Subcutaneous abdominal adipose tissue (tissue), 5 donors: ENCODE results near the gene SLC16A10.
"Not testable (repeated sequence)": the region's sequence is repeated elsewhere in the genome, so short reads cannot be mapped to it uniquely, and the experiment has no call there.

Source experiments
- H3K27ac ChIP-seq: one replicate; pipeline ENCODE4 v1.7.0; 2013; ENCODE audit warnings: low read depth, mild to moderate bottlenecking, inconsistent platforms, low read length, moderate library complexity
- H3K27me3 ChIP-seq, 5 donors: one replicate each; pipeline ENCODE4 v1.7.0; 2013; ENCODE audit warnings: low read length in 5 of 5, inconsistent platforms in 1 of 5; ENCODE audit not compliant: control insufficient read depth in 5 of 5, insufficient read depth in 4 of 5
- H3K36me3 ChIP-seq, 5 donors: one replicate each; pipeline ENCODE4 v1.7.0; 2013; ENCODE audit warnings: low read length in 5 of 5; ENCODE audit not compliant: control insufficient read depth in 5 of 5, insufficient read depth in 5 of 5
- H3K4me1 ChIP-seq, 5 donors: one replicate each; pipeline ENCODE4 v1.7.0; 2013; ENCODE audit warnings: low read length in 5 of 5, mild to moderate bottlenecking in 3 of 5, moderate library complexity in 1 of 5; ENCODE audit not compliant: control insufficient read depth in 5 of 5, insufficient read depth in 5 of 5
- H3K4me3 ChIP-seq, 5 donors: one replicate each; pipeline ENCODE4 v1.7.0; 2013; ENCODE audit warnings: low read length in 5 of 5, low read depth in 1 of 5
- H3K9ac ChIP-seq, 5 donors: one replicate each; pipeline ENCODE4 v1.7.0; 2013; ENCODE audit warnings: low read length in 5 of 5, mild to moderate bottlenecking in 4 of 5, moderate library complexity in 3 of 5
- H3K9me3 ChIP-seq, 5 donors: one replicate each; pipeline ENCODE4 v1.7.0; 2013; ENCODE audit warnings: low read length in 5 of 5; ENCODE audit not compliant: control insufficient read depth in 5 of 5
- donor health status: healthy.
- donor health status: healthy.
- donor health status: healthy.
- donor health status: healthy.
- donor health status: healthy.

Gene SLC16A10, protein sequence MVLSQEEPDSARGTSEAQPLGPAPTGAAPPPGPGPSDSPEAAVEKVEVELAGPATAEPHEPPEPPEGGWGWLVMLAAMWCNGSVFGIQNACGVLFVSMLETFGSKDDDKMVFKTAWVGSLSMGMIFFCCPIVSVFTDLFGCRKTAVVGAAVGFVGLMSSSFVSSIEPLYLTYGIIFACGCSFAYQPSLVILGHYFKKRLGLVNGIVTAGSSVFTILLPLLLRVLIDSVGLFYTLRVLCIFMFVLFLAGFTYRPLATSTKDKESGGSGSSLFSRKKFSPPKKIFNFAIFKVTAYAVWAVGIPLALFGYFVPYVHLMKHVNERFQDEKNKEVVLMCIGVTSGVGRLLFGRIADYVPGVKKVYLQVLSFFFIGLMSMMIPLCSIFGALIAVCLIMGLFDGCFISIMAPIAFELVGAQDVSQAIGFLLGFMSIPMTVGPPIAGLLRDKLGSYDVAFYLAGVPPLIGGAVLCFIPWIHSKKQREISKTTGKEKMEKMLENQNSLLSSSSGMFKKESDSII

DNA sequence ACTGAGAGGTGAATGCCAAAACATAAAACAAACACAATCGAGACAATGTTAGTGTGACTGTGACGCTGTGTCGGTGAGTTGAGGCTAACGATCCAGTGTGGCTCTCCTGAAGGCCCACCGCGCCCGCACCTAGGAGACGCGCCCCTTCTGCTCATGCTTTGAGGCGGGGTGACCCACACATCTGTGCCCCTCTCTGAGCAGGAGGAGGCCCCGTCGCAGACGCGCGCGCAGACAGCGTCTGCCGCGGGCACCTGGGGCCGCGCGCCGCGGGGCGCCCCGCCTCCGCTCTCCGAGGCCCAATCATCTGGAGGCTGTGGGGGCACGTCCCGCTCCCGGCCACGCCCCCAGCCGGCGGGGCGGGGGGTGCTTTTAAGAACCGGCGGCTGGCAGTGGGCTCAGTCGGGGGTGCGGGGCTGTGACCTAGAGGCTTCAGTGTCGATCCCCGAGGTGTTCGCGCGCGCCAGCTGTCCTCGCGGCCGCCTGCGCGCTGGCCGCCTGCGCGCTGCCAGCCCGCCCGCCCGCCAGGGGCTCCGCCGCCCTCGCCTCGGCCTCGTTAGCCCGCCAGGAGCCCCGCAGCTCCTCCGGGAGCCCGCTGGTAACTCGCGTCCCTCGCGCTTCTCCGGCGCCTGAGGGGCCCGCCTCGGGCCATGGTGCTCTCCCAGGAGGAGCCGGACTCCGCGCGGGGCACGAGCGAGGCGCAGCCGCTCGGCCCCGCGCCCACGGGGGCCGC is at the start of gene SLC16A10:
Gene SLC16A10 (plus strand): TSS at position 398 of the 730 bp plus-strand sequence. CDS start 250 bp downstream, at position 648.
- Histone ChIP-seq H3K4me1 (peaks cover 0 to 22% (median 15%) of the 10 kb centered on the region in 5 donors), H3K36me3 (no peaks in the 10 kb centered on the region), H3K9me3 (no peaks in the 10 kb centered on the region), H3K27me3 (peaks cover 9 to 22% (median 16%) of the 10 kb centered on the region in 5 donors), H3K4me3 (peak within 1 kb of the TSS; percentile 61 to 73 (median 70)), H3K9ac (peak within 1 kb of the TSS in 3 of 5 donors; percentile 28 to 62 (median 35)), H3K27ac (no peak within 1 kb of the TSS)

DNA sequence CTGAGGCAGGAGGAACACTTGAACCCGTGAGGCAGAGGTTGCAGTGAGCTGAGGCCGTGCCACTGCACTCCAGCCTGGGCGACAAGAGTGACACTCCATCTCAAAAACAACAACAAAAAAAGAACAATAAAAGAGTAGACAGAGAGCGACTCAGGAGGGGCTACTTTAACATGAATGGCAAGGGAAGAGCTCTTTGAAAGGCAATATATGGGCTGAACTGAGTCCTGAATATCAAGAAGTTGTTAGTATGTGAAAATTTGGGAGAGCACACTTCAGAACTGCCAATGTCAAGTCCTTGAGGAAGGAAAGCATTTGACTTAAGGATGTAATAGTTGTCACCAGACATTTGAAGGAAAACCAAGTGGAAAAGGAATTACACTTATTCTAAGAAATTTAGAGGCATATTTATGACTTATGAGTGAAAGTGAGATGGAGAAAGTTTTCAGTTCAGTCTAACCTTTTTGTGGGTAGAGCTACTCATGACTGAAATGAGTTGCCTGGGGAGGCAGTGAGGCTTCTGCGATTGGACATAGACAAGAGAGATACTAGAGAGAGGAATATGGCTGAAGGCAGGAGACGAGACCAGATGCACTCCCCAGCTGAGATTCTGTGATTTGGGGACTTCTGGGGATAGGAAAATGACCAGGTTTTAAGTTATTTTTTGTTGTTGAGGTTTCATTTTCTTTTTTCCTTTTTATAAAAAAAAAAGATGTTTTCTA is 48.6 kb upstream of the SLC16A10 start:
- Histone ChIP-seq H3K4me3 (no peak overlapping the region), H3K27me3 (no peaks in the 10 kb centered on the region), H3K36me3 (no peaks in the 10 kb centered on the region), H3K27ac (no peak overlapping the region), H3K4me1 (no peaks in the 10 kb centered on the region), H3K9ac (no peak overlapping the region), H3K9me3 (no peaks in the 10 kb centered on the region)

DNA sequence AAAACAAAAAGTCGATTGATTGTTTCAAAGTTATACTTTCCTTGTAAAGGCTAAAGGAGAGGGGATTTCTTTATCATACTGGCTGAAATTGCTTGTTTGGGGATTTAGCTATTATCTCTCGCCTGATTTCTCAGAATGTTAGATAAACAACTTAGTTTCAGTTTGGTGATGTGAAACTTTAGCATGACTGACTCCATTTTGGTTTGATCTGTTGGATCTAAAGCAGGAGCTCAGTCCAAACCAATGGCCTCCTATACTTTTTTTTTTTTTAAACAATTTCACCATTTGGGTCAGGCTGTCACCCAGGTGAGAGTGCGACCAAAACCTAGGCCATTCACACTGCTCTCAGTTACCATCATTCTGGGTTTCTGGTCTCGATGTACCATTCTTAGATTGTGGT is 45.4 kb upstream of the SLC16A10 start:
- no peaks in the 10 kb centered on the region for H3K36me3 ChIP-seq
- H3K4me3 ChIP-seq, result no peak overlapping the region
- H3K27me3 ChIP-seq, result peaks cover 0 to 4% (median 0%) of the 10 kb centered on the region in 5 donors
- no peaks in the 10 kb centered on the region for H3K4me1 ChIP-seq
- H3K9me3 ChIP-seq, result no peaks in the 10 kb centered on the region
- H3K9ac ChIP-seq, result no peak overlapping the region
- H3K27ac ChIP-seq, result no peak overlapping the region

DNA sequence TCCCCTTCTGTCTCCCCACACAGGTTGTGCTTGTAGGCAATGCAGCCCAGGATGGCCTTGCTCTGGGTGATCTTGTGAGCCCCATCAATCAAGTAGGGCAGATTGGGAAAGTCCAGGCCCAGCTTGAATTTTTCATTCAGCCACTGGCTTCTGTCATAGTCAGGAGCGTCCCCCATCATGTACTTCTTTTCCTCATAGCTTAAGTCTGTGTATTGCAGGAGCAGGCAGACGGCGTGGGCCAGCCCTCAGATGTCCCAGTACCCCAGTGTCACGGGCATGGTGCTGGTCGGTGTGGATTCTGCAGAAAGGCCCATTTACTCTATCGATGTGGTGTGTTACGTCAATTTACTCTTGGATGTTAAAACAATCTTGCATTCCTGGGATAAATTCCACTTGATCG is 40.1 kb upstream of the SLC16A10 start:
- Histone ChIP-seq H3K27me3 (peaks cover 0 to 4% (median 0%) of the 10 kb centered on the region in 5 donors), H3K9ac (no peak overlapping the region), H3K36me3 (no peaks in the 10 kb centered on the region), H3K4me3 (no peak overlapping the region), H3K4me1 (no peaks in the 10 kb centered on the region), H3K9me3 (no peaks in the 10 kb centered on the region), H3K27ac (no peak overlapping the region)

DNA sequence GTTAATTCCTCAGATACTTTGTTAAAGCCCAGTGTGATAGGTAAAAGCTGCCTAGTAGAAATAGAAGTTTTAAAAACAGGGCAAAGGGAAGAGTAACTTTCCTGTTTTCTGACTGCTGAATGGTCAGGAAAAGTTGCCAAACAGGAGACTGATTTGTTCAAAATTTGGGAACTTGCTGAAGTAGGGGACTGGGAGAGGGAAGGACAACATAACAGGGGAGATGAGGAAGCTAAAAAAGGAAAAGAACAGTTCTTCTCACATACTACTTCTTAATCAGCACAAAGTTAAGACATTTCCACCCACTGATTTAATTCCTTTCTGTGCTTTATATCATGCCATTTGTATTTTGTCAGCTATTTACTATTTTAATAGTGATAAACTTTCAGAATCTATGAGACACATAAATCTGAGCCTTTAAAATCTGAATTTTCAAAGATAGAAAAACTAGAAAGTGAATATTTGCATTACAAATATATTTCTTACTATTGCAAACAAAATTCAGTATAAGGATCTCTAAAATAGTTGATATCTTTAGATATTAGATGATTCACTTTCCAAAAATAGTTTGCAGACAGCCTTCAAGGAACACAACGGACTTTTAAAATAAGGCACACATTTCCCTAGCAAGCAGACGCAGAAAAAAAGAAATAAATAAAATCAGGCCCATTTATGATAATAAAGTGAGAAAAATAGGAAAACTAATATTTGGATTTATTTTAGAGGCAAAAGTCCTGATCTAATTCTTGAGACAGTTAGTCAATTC is 36.9 kb upstream of the SLC16A10 start:
- Histone ChIP-seq H3K9me3 (no peaks in the 10 kb centered on the region), H3K27me3 (peaks cover 0 to 4% (median 0%) of the 10 kb centered on the region in 5 donors), H3K27ac (no peak overlapping the region), H3K9ac (no peak overlapping the region), H3K4me1 (no peaks in the 10 kb centered on the region), H3K4me3 (no peak overlapping the region), H3K36me3 (no peaks in the 10 kb centered on the region)

DNA sequence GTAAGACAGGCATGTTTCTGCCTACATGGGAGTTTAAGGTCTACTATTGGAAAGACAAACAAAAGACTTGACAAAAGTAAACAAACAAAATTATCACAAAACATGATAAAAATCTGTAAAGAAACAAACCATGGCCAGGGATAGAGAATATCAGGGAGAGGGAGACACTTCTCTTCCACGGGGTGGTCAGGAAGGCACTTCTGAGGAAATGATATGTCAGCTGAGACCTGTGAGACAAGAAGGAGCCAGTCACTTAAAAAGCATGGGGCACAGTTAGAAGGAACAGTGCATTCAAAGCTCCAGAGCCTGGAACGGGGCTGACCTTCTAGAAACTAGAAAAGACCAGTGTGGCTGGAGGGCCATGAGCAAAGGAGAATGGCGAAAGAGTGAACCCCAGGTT is 35.1 kb upstream of the SLC16A10 start:
- Histone ChIP-seq H3K9me3 (no peaks in the 10 kb centered on the region), H3K27me3 (no peaks in the 10 kb centered on the region), H3K9ac (no peak overlapping the region), H3K4me1 (no peaks in the 10 kb centered on the region), H3K27ac (no peak overlapping the region), H3K36me3 (no peaks in the 10 kb centered on the region), H3K4me3 (no peak overlapping the region)

DNA sequence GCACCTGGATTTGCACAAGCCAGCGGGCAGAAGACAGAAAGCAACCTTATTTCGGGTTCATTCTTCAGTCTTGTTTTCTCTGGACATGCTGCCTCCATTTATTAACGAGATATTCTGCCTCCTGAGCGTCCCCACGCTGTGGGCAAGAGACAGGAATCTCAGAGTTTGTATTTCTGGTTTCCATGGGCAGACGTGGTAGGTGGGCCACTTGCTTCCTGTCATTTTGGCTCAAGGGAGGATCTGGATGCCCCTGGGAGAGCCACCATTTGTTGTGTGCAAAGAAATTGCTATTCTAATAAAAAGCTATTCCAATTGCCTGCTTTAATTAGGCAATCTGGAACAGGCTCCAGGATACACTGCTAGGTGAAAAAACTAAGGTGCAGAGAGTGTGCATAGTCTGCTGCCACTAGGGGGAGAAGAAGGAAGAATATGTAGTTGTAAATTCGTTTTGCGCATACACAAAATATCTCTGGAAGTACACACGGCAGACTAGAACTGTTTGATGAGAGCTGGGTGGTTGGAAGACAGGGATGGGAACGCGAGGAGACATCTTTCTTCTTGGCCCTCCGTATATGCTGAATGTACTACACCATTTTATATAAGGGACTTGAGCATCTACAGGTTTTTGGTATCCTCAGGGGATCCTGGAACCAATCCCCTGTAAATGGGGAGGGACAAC is 30.1 kb upstream of the SLC16A10 start:
- Histone ChIP-seq H3K4me1 (no peaks in the 10 kb centered on the region), H3K27me3 (no peaks in the 10 kb centered on the region), H3K9ac (no peak overlapping the region)

DNA sequence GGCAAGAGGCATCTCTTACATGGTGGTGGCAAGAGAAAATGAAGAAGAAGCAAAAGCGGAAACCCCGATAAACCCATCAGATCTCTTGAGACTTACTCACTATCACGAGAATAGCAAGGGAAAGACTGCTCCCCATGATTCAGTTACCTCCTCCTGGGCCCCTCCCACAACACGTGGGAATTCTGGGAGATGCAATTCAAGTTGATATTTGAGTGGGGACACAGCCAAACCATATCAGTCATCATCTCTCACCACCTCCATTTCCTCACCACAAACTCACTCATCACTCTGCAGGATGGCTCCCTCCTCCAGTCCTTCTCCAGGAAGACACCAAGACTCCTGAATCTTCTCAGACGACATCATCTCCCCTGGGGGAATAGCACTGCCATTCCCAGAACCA is 25.8 kb upstream of the SLC16A10 start:
- Histone ChIP-seq H3K36me3 (no peaks in the 10 kb centered on the region), H3K27me3 (no peaks in the 10 kb centered on the region), H3K9me3 (peaks cover 0 to 3% (median 0%) of the 10 kb centered on the region in 5 donors)

More for the DNA sequence above, 30.1 kb upstream of the SLC16A10 start:
- no peak overlapping the region for H3K4me3 ChIP-seq
- no peaks in the 10 kb centered on the region for H3K9me3 ChIP-seq
- H3K36me3 ChIP-seq, result no peaks in the 10 kb centered on the region
- no peak overlapping the region for H3K27ac ChIP-seq

DNA sequence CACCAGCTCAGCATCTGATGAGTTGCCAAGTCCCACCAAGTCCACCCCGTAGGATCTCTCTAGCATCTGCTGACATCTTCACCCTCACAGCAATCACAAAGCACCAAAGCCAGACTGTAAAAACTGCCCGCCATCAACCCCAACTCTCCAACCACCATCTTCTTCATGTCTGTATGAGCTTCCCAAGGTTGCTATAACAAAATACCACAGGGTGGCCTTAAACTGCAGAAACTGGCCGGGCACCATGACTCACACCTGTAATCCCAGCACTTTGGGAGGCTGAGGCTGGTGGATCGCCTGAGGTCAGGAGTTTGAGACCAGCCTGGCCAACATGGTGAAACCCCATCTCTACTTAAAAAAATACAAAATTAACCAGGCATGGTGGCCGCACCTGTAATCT is 25.3 kb upstream of the SLC16A10 start:
- H3K4me1 ChIP-seq, H3K9me3 ChIP-seq, H3K4me3 ChIP-seq, H3K27ac ChIP-seq, H3K9ac ChIP-seq, H3K27me3 ChIP-seq, H3K36me3 ChIP-seq: not testable (repeated sequence)

More for the DNA sequence above, 25.8 kb upstream of the SLC16A10 start:
- Histone ChIP-seq H3K4me3 (no peak overlapping the region), H3K4me1 (no peaks in the 10 kb centered on the region), H3K27ac (no peak overlapping the region), H3K9ac (no peak overlapping the region)
